Astrocyte (in vitro differentiated cells and primary cell): Measurements from ENCODE around the gene C9orf152.
A peak's percentile ranks its signal among the peaks of the same experiment; 100 is the strongest.

ENCODE experiments used
- CTCF ChIP-seq: IDR thresholded peaks from 2 replicates; pipeline ENCODE4 v1.5.1; 2011; ENCODE audit warnings: low read depth, mild to moderate bottlenecking, inconsistent platforms, low read length, moderate library complexity; ENCODE audit not compliant: insufficient read depth
- EZH2 ChIP-seq: IDR thresholded peaks from 2 replicates; pipeline ENCODE4 v1.6.1; 2012; ENCODE audit warnings: mild to moderate bottlenecking, low read length, inconsistent platforms; ENCODE audit not compliant: insufficient read depth

GRCh38 chr9:110217656-110218099 lies 9.7 kb upstream of the C9orf152 start:
- TF ChIP-seq CTCF = peak; percentile 79
- TF ChIP-seq EZH2 = no peak
